ENCODE measurements around the gene C11orf24. TPM values are rescaled to one million over a fixed set of nuclear protein-coding genes. Genes with fewer than 3 reads are reported as not detected.

The C11orf24 gene
- total and polyA plus RNA-seq, 10 of the 15 experiments (the other 5 are each of a cell fraction or from before 2014, with no cell fraction given) = 4.3 to 104 (median 41.4) TPM

DNA sequence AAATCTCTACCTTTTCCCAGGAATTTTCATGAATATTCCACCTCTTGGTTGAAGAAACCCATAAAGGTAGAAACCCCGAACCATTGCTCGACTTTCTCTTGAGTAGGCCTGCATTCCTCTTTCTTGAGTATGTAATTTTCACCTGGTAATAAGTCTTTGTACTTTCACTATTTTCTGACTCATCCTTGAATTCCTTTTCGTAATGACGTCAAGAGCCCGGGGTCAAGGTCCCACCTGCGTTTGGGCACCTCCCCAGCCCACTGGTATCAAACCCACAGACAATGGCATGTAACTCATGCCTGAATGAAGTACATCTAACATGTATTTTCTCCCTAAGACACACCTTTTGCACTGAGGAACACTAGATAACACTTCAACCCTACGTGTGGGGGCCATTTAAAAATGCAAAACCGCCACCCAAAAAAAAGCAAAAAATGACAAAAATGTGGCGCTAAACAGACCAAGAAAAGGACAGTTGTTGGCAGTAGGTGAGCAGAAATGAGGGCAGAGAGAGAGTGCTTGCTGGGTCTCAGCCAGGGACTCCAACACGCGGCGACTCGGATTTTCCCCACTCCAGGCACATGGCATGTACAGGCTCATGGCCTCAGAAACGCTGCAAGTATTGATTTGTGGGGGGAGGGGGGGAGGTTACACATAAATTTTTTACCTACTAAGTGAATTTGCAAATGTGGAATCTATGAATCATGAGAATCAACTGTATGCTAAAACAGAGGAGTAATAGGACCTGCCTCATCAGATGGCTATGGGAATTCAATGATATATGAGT is 4.1 kb upstream of the C11orf24 start:
- ChIA-PET CTCF (interaction anchor here (2.6 to 6.0 kb wide), 2 partner anchors 9 to 22 kb away, joined by 10 to 69 read pairs; no protein-coding TSS in a partner anchor), RAD21 (ENCODE audit: unreplicated experiment) (no interaction called here), POLR2A (no interaction called here), SMC1A (ENCODE audit: uncharacterized antibody, unreplicated experiment) (no interaction called here)
- Histone ChIP-seq H3K79me2 (ENCODE audit: control insufficient read depth, insufficient read depth, low read length) (peaks cover 21% of the 10 kb centered on the region), H4K20me1 (ENCODE audit: control insufficient read depth, insufficient read depth) (no peaks in the 10 kb centered on the region), H3K27ac (ENCODE audit: control insufficient read depth, insufficient read depth) (no peak overlapping the region), H3K9me3 (replicated peaks; ENCODE audit: control insufficient read depth, insufficient read depth, low read length) (peaks cover 1% of the 10 kb centered on the region; the same call in 1 of the 3 replicates), H3K27me3 (replicated peaks in 1 of 2; ENCODE audit: control insufficient read depth in 2 of 2, insufficient read depth in 2 of 2, low read length in 1 of 2) (no peaks in the 10 kb centered on the region), H3K9ac (ENCODE audit: control insufficient read depth, insufficient read depth, low read length) (no peak overlapping the region), H2AFZ (ENCODE audit: control insufficient read depth, low read depth, low read length) (no peak overlapping the region), H3K4me3 (no peak overlapping the region), H3K36me3 (ENCODE audit: control insufficient read depth in 2 of 2, insufficient read depth in 2 of 2, low read length in 1 of 2) (no peaks in the 10 kb centered on the region), H3K4me2 (ENCODE audit: control insufficient read depth, insufficient read depth) (no peak overlapping the region), H3K4me1 (ENCODE audit: control insufficient read depth, insufficient read depth, low read length) (peaks cover 9% of the 10 kb centered on the region)
- WGBS (ENCODE audit: insufficient coverage, insufficient replicate concordance, low lambda C conversion rate, missing lambda C conversion rate) = 91% methylated on average over 14 of the region's 14 CpGs
- DNase-seq (ENCODE audit: low read depth, low spot score) (no peak), ATAC-seq (no peak), FAIRE-seq (no peak)
- intact Hi-C loops (cut with micrococcal nuclease; ENCODE audit: unreplicated experiment) (no loop called here), in situ Hi-C loops (cut with MboI) (no loop called here)
- BruUV-seq (replicated peaks) = no TSS peak
- TF ChIP-seq RUNX3 (IDR thresholded peaks at IDR 0.05; ENCODE audit: low read length) (no peak), SP1 (IDR thresholded peaks at IDR 0.05; ENCODE audit: low read depth, low read length) (no peak), NR2F1 (conservative IDR thresholded peaks at IDR 0.05) (no peak), ZNF384 (IDR thresholded peaks at IDR 0.05; ENCODE audit: borderline replicate concordance, low read depth, low read length) (no peak), NFXL1 (IDR thresholded peaks at IDR 0.05; ENCODE audit: borderline replicate concordance) (no peak), BRCA1 (IDR thresholded peaks at IDR 0.05; ENCODE audit: low read depth, low read length) (no peak)
- TF ChIP-seq, protein P1, sequence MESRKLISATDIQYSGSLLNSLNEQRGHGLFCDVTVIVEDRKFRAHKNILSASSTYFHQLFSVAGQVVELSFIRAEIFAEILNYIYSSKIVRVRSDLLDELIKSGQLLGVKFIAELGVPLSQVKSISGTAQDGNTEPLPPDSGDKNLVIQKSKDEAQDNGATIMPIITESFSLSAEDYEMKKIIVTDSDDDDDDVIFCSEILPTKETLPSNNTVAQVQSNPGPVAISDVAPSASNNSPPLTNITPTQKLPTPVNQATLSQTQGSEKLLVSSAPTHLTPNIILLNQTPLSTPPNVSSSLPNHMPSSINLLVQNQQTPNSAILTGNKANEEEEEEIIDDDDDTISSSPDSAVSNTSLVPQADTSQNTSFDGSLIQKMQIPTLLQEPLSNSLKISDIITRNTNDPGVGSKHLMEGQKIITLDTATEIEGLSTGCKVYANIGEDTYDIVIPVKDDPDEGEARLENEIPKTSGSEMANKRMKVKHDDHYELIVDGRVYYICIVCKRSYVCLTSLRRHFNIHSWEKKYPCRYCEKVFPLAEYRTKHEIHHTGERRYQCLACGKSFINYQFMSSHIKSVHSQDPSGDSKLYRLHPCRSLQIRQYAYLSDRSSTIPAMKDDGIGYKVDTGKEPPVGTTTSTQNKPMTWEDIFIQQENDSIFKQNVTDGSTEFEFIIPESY (IDR thresholded peaks at IDR 0.05) = peak; percentile 69; the same call in 1 of the 2 replicates
